Measurements from ENCODE around the gene SETSIP.

GRCh38 chr1:92118826-92119225, 43.6 kb upstream of the SETSIP start:
- TF ChIP-seq POLR2AphosphoS5 (IDR thresholded peaks at IDR 0.05) (no peak), CTCF (IDR thresholded peaks at IDR 0.05) (no peak)

All from transverse colon (tissue), 4 donors.